ENCODE data around the gene SLC6A12.

GRCh38 chr12:179131-179884, 34.6 kb downstream of the SLC6A12 start:
- TF ChIP-seq CTCF (IDR thresholded peaks at IDR 0.05 in 4 of 5, conservative IDR thresholded peaks at IDR 0.05 in 1 of 5) (no peak), POLR2A (IDR thresholded peaks at IDR 0.05) (no peak)

All from gastrocnemius medialis (tissue), 4 donors.